Adrenal gland (tissue), 12 donors: Measurements from ENCODE around the gene ETV5. TPM values are rescaled to one million over a fixed set of nuclear protein-coding genes. Genes with fewer than 3 reads are reported as not detected.

Source experiments
- DNase-seq, 7 donors: peaks; one replicate each; pipeline ENCODE4 v3.0.0-alpha.2; 2019 to 2020
- H3K27ac ChIP-seq, 5 donors: fragments of 200-600 bp; sonication (generic) in 4 of 5; 1 replicate in 3 of 5; 2 replicates in 2 of 5; pipeline versions ENCODE4 v1.5.1 to v1.8.0; 2016 to 2020; ENCODE audit warnings: mild to moderate bottlenecking in 1 of 5
- H3K27me3 ChIP-seq: fragments of 200-600 bp; 2 replicates; pipeline ENCODE4 v1.8.0; 2021
- H3K36me3 ChIP-seq, 2 donors: fragments of 200-600 bp; replicated peaks in 1 of 2; 1 replicate in 1 of 2; 2 replicates in 1 of 2; pipeline versions ENCODE4 v1.5.1 to v1.8.0; 2018 to 2022
- H3K4me1 ChIP-seq, 2 donors: fragments of 200-600 bp; replicated peaks in 1 of 2; 1 replicate in 1 of 2; 2 replicates in 1 of 2; pipeline versions ENCODE4 v1.5.1 to v1.8.0; 2018 to 2021
- H3K4me3 ChIP-seq, 4 donors: fragments of 200-600 bp; sonication (generic) in 3 of 4; one replicate each; pipeline ENCODE4 v1.5.1; 2016 to 2018
- H3K9me3 ChIP-seq, 3 donors: fragments of 200-600 bp; sonication (generic) in 1 of 3; replicated peaks in 1 of 3; 1 replicate in 2 of 3; 2 replicates in 1 of 3; pipeline versions ENCODE4 v1.5.1 to v1.8.0; 2016 to 2021
- POLR2A ChIP-seq, 2 donors: fragments of 450-650 bp; IDR thresholded peaks; one replicate each; pipeline ENCODE4 v1.6.1; 2017; ENCODE audit warnings: antibody characterized with exemption in 2 of 2, mild to moderate bottlenecking in 2 of 2, moderate library complexity in 1 of 2
- WGBS, 4 donors: extraction: QIAGEN DNeasy Blood & Tissue Kit in 2 of 4; methylation state at CpG; one replicate each; pipeline versions ENCODE4 v1.1.5 to v1.1.7; 2013 to 2017; 5-methylcytosine and 5-hydroxymethylcytosine counted together
- intact Hi-C, 2 donors: fragments of 100-400 bp; cut with DNase I; formaldehyde crosslinking; loops; one replicate each; pipeline versions ENCODE4 v1.14.1 to v1.15.0; 2022 to 2023
- polyA plus RNA-seq, 3 donors: library from polyadenylated mRNA; stranded (reverse); fragments of 200-250 nt in 2 of 3; fragments of 350-450 nt in 1 of 3; fragmentation: Illumina TruSeq in 1 of 3; extraction: RNeasy Lipid Tissue Mini Kit (QIAGEN cat#74804) in 1 of 3; gene quantifications; one replicate each; pipeline ENCODE4 v1.2.3, GENCODE V29; 2013 to 2014
- total RNA-seq, 9 donors: library from RNA; depleted of rRNA in 4 of 9; stranded (reverse); fragments of >200 nt in 4 of 9; fragments of 120-200 nt in 1 of 9; fragmentation: NEBNext Ultra II Directional in 1 of 9; extraction: Animal tissue kit (Norgen Biotek cat#: 25700) in 1 of 9; gene quantifications; one replicate each; pipeline versions ENCODE4 v1.1.0 to v1.2.4, GENCODE V29; 2013 to 2023
- TF ChIP-seq, protein P1 (sequence below), 6 experiments: fragments of 450-650 bp in 4 of 6; fragments of 200-600 bp in 2 of 6; sonication (generic) in 1 of 6; IDR thresholded peaks; 1 replicate in 5 of 6; 2 replicates in 1 of 6; pipeline versions ENCODE4 v1.5.1 to v1.8.0; 2016 to 2021; ENCODE audit warnings: antibody characterized with exemption in 6 of 6, mild to moderate bottlenecking in 2 of 6, moderate library complexity in 1 of 6
- donor health status: healthy with polysubstance abuse.
- donor health status: Bipolar disorder and iron deficiency.
- donor health status: DM: yes; HTN: yes; CAD: no.
- donor health status: DM: no; HTN: no; CAD: no.
- donor health status: DM: no; HTN: no; CAD: no.
- donor health status: DM: yes; HTN: yes; CAD: no.

ETV5 gene
- total and polyA plus RNA-seq, 12 donors: 17.2 to 114 (median 63.3) TPM

DNA sequence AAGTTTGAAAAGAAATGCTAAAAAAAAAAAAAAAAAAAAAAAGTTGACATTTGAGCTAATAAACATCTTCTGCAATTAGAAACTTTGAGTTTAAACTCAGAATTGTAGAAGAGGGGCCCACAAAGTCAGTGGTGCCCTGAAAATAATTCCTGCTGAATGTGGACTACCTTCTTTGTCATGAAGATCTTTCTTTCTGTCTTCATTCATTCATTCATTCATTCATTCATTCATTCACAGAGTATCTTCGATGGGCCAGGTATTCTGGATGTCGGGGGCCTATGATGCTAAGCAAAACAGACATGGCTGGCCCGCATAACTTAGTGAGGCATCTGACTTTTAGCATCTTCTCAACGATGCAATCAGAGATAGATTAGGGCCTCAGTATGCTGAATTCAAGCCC, 24.6 kb downstream of the ETV5 start:
- 89 to 94% (median 90%) methylated on average over 4 of the region's 4 CpGs for WGBS, 4 donors
- TF ChIP-seq, protein P1, sequence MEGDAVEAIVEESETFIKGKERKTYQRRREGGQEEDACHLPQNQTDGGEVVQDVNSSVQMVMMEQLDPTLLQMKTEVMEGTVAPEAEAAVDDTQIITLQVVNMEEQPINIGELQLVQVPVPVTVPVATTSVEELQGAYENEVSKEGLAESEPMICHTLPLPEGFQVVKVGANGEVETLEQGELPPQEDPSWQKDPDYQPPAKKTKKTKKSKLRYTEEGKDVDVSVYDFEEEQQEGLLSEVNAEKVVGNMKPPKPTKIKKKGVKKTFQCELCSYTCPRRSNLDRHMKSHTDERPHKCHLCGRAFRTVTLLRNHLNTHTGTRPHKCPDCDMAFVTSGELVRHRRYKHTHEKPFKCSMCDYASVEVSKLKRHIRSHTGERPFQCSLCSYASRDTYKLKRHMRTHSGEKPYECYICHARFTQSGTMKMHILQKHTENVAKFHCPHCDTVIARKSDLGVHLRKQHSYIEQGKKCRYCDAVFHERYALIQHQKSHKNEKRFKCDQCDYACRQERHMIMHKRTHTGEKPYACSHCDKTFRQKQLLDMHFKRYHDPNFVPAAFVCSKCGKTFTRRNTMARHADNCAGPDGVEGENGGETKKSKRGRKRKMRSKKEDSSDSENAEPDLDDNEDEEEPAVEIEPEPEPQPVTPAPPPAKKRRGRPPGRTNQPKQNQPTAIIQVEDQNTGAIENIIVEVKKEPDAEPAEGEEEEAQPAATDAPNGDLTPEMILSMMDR (IDR thresholded peaks at IDR 0.05): no peak
- no peak for TF ChIP-seq POLR2A (IDR thresholded peaks at IDR 0.05)
- intact Hi-C loops: no loop called here
- no peak overlapping the region for H3K4me3 ChIP-seq
- no peak overlapping the region for H3K27ac ChIP-seq
- no peak for DNase-seq
- H3K9me3 ChIP-seq: no peaks in the 10 kb centered on the region
- peaks cover 0 to 17% of the 10 kb centered on the region in 2 donors for H3K4me1 ChIP-seq
- H3K27me3 ChIP-seq: no peaks in the 10 kb centered on the region
- H3K36me3 ChIP-seq: peaks cover 0 to 11% of the 10 kb centered on the region in 2 donors

DNA sequence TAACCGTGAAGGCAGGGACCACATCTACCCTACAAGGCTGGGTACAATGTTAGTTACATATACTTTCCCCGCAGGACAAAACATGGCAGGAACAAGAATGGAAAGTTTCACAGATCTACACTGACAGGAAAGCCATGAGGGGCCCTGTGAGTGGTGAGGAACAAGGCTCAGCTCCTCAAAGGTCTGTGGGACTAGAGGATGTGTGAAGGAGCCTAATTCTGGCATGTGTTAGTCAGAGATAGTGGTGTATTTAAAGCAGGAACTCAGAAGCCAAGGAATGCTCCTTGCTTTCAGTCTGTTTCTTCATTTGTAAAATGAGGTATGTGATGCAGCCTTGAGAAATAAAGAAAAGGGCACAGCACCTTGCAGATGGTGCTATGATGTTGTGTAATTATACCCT, 25.1 kb downstream of the ETV5 start:
- 92 to 96% (median 94%) methylated on average over 2 of the region's 2 CpGs for WGBS, 4 donors
- TF ChIP-seq, protein P1 (IDR thresholded peaks at IDR 0.05): no peak
- no peak for TF ChIP-seq POLR2A (IDR thresholded peaks at IDR 0.05)

DNA sequence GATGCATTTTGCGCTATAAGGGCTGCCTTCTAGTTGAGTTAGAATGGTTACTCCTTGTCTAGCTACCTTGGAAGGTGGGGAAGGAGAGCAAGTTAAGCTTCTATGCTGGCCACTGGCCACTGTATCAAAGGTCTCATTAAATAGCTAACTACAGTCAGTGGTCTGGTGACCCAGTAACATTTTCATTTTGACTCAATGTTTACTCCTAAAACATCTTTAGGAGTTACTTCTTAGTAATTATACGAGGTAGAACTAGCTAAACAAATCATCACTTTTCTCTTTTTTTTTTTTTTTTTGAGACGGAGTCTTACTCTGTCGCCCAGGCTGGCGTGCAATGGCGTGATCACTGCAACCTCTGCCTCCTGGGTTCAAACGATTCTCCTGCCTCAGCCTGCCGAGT, 26.7 kb downstream of the ETV5 start:
- TF ChIP-seq, protein P1 (IDR thresholded peaks at IDR 0.05): no peak
- TF ChIP-seq POLR2A (IDR thresholded peaks at IDR 0.05): no peak
- H3K36me3 ChIP-seq: peaks cover 0 to 20% of the 10 kb centered on the region in 2 donors
- no peaks in the 10 kb centered on the region for H3K27me3 ChIP-seq
- peaks cover 0 to 17% of the 10 kb centered on the region in 2 donors for H3K4me1 ChIP-seq
- no peak for DNase-seq
- H3K27ac ChIP-seq: peak overlapping the region in 1 of 5 donors; percentile 10
- no peaks in the 10 kb centered on the region for H3K9me3 ChIP-seq
- WGBS, 4 donors: 91 to 95% (median 94%) methylated on average over 8 of the region's 8 CpGs
- H3K4me3 ChIP-seq: no peak overlapping the region
- intact Hi-C loops: no loop called here

More for the DNA sequence above, 25.1 kb downstream of the ETV5 start:
- Histone ChIP-seq H3K27ac (no peak overlapping the region), H3K27me3 (no peaks in the 10 kb centered on the region), H3K36me3 (peaks cover 0 to 16% of the 10 kb centered on the region in 2 donors), H3K4me1 (peaks cover 0 to 17% of the 10 kb centered on the region in 2 donors), H3K4me3 (no peak overlapping the region), H3K9me3 (no peaks in the 10 kb centered on the region)
- no peak for DNase-seq
- intact Hi-C loops: no loop called here

DNA sequence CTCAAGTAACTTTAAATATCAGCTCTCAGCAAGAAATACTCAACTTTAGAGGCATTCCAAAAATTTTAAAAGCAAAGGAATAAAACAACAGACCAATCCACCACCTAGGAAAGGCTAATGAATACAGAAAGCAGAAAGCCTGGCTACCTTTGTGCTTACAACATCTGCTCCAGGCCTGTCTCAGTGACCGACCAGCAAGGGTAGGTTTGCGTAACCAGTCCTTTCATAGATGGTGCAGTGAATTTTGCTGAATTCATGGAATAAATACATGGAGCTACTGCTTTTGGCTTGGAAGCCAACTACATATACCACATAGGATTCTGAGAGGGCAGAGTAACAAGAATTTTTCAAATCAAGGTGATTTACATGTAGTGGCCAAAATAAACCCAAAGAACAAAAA, 27.2 kb downstream of the ETV5 start:
- Histone ChIP-seq H3K9me3 (no peaks in the 10 kb centered on the region), H3K27me3 (no peaks in the 10 kb centered on the region), H3K4me1 (peaks cover 0 to 17% of the 10 kb centered on the region in 2 donors), H3K36me3 (peaks cover 0 to 20% of the 10 kb centered on the region in 2 donors), H3K4me3 (no peak overlapping the region), H3K27ac (no peak overlapping the region)
- whole genome bisulfite sequencing, 4 donors: 76 to 96% (median 91%) methylated on average over 2 of the region's 2 CpGs
- intact Hi-C loops: no loop called here
- TF ChIP-seq POLR2A (IDR thresholded peaks at IDR 0.05): no peak
- no peak for DNase-seq

DNA sequence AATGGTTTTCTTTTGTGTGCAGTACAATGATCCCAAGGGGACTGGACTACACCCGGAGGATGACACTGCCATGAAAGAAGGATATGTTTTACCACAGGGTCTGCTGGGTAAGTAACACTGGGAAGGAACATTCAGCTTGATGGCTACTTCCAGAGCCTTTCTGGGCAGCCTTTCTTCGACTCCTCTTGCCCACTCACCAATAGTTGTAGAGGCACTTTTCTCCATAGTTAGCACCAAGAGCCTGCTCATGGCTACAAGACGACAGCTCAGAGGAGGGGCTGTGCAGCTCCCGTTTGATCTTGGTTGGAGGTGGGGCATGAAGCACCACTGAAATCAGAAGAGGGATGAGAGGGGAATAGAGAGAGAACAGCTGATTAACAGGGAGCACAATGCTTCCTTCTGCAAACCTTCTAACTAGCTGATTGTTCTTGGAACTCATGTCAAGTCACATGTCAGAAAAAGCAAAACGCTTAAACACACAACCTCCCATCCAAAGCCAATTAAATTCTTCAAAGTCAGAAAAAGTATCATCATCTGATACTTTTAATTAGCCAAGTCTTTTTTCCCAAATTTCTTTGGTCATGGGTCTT, 27.9 kb downstream of the ETV5 start:
- Histone ChIP-seq H3K9me3 (no peaks in the 10 kb centered on the region), H3K27ac (peak overlapping the region in 1 of 5 donors; percentile 47), H3K4me3 (no peak overlapping the region), H3K36me3 (peaks cover 0 to 25% of the 10 kb centered on the region in 2 donors), H3K27me3 (no peaks in the 10 kb centered on the region), H3K4me1 (peaks cover 0 to 17% of the 10 kb centered on the region in 2 donors)
- TF ChIP-seq, protein P1 (IDR thresholded peaks at IDR 0.05): no peak
- no peak for TF ChIP-seq POLR2A (IDR thresholded peaks at IDR 0.05)
- intact Hi-C loops: no loop called here
- 69 to 73% (median 73%) methylated on average over 5 of the region's 5 CpGs for WGBS, 4 donors
- no peak for DNase-seq
